ENCODE measurements around the gene JADE2.

Gene JADE2

DNA sequence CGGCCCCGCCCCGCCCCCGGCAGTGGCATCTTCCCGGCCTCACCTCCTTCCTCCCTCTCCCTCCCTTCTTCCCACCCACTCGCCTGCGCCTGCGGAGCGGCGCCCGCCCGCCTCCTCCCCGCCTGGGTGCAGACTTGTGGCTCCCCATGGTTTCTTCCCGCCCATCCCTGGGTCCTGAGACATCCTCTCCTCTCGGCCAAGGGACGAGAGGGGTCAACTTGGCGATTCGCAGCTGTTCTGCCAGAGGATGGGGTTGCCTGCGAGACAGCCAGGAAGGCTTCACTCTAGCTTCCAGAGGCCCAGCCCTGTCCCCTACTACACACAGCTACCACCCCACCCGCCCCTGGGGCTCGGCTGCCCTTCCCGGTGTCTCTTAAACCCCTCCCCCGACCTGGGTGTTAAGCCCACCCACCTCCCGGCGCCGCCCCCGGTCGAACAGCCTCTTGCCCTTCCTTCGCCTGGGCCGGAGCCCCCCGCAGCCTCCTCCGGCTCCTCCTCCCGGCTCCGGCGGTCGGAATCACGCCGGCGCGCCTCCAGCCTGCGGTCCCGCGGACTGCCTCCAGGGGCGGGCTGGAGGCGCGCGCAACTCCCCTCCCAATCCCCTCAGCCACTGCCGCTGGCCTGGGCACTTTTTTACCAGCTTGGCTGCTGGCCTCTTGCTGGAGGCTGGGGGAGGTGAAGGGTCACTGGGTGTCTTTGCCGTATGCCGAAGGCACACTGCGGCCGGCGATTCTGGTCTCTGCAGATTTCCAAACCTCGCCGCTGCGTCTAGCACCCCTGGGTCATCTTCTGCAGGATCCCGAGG, 1.9 kb downstream of the JADE2 start:
- FAIRE-seq (peak; percentile 74), DNase-seq (ENCODE audit: insufficient read length, low spot score) (peak; percentile 88)

GRCh38 chr5:134527961-134528424, 2.5 kb downstream of the JADE2 start:
- FAIRE-seq: no peak
- no peak for DNase-seq (ENCODE audit: insufficient read length, low spot score)

GRCh38 chr5:134528556-134528955, 3.1 kb downstream of the JADE2 start:
- DNase-seq (ENCODE audit: insufficient read length, low spot score): no peak
- no peak for FAIRE-seq

DNA sequence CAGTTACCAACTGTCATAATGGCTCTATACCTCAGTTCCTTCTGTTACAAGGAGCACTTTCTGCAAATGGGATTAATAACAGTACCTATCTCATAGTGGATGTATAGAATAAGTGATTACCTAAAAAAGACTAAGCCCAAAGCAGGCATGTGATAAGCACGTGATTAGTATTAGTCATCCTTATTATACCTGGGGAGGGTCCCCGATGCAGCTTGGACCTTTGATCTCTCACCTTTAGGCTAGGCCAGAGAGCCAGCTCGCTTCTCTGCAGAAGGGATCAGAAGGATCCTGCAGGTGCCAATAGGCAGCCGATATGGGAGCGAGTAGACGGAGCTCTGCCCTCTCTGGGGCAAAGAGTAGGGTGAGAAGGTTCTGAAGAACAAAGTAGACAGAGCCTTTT, 4.0 kb downstream of the JADE2 start:
- FAIRE-seq: no peak
- no peak for DNase-seq (ENCODE audit: insufficient read length, low spot score)

- FAIRE-seq: peak; percentile 38
- no peak for DNase-seq (ENCODE audit: insufficient read length, low spot score)
Observed at GRCh38 chr5:134530301-134531077, 5.0 kb downstream of the JADE2 start.

DNA sequence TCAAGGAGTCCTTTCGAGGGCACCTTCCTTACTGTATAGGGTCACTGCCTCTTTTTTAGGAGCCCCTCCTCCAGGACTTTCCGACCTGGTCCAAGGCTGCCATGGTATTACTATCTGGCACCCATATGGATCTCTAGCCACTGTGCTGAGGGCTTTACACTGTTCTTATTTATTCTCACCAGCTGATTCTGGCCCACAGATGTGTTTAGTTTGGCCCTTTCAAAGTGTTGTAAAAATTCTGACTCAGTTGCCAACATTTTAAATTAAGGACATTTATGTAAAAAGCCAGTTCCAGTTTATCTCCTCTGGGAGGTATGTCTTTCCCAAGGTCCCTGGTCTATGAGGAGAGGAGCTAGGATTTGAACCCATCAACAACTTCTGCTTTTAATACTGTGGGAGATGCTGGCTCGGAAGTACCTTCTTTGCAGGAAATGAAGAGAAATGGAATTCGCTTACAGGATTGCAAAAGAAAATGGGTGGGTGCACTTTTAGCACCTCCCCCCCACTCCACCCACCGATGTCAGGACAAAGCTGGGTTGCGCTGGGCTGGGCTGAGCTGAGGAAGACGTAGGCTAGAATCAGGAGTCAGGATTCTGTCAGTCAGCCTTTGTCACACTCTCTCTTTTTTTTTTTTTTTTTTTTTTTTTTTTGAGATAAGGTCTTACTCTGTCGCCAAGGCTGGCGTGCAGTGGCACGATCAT, 7.8 kb downstream of the JADE2 start:
- no peak for FAIRE-seq
- no peak for DNase-seq (ENCODE audit: insufficient read length, low spot score)

DNA sequence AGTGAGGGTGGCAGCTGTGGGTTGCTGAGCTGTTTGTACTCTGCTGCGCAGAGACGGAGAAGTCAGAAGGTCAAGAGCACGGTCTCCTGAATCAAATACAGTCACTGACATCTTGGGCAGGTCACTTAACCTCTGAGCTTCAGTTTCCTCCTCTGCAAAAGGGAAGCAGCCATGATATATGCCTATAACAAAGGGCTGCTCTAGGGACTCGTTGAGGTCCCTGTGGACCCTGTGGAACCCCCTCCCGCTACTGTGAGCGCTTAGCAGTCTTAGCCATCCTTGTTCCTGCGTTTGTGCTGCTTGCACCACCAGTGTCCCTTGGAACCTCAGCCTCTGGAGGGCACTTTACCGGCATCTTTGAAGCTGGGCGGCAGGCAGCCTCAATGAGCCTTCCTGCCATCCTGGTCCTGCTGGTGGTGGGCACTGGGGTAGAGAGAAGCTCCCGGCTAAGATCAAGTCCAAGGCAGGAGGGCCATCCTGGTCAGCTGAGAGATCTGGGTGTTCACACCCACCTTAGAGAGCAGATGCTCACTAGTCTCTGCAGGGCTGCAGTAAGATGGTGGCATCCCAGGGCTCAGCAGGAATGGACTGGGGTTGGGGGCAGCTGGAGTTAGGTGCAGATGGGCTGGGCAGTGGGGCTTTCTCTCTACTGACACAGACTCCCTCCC, 8.7 kb downstream of the JADE2 start:
- FAIRE-seq: no peak

GRCh38 chr5:134534726-134535110, 9.2 kb downstream of the JADE2 start:
- FAIRE-seq: no peak
- no peak for DNase-seq (ENCODE audit: insufficient read length, low spot score)

More for the DNA sequence above, 8.7 kb downstream of the JADE2 start:
- DNase-seq (ENCODE audit: insufficient read length, low spot score): no peak

DNA sequence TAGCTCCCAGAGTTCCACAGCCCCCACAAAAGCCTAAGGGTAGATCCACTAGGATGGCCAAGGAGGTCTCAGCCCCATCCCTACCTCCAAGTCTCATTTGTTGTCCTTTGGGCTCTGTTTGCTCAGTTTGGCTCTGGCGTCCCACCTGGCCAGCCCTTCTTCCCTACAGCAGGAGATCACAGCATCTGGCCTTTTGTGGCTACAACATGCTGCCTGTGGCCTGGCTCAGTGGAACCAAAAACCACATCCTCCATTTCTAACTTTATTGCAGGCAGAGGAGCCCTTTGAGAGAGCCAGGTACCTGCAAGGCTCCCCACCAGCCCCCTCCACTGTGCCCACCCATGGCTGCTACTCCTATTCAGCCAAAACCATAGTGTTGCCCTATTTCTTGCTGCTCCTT, 11.4 kb downstream of the JADE2 start:
- no peak for DNase-seq (ENCODE audit: insufficient read length, low spot score)
- no peak for FAIRE-seq

- FAIRE-seq (no peak), DNase-seq (ENCODE audit: insufficient read length, low spot score) (no peak)
Observed at GRCh38 chr5:134537297-134537696, 11.8 kb downstream of the JADE2 start.

DNA sequence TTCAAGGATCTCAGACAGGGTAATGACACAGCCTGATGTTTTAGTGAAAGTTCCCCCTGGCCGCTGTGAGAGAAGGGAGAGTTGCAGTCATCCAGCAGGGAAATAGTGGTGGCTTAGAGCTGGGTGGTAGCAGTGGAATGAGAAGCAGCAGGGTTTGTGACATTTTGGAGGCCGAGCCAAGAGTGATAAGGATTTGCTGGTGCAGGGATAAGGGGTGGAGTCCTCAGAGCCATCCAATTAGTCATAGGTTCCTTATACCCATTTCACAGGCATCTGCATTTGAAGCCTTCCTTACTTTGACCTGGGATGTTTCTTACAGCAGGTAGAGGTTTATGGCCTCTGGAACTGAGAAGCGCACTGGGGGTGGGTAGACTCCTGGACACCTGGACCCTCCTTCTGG, 12.8 kb downstream of the JADE2 start:
- DNase-seq (ENCODE audit: insufficient read length, low spot score) (no peak), FAIRE-seq (no peak)

DNA sequence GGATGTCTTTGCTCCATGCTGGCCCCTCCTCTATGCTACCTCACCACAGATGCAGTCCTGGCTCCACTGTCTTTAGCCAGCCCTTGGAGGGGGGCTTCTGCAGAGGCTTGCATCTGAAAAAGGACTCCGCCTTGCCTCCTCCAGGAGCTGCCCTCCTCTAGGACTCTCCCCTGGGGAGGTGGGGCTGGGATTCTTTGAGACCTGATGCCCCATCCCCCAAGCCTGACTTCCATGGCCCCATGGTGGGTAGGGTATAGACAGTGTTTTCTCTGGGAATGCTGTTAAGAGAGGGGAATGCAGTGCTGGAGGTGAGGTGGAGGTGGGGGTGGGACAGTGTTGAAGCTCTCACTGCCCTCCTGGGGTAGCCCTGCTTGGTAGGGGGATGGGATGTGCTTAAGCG, 14.3 kb downstream of the JADE2 start:
- DNase-seq (ENCODE audit: insufficient read length, low spot score): no peak
- no peak for FAIRE-seq

DNA sequence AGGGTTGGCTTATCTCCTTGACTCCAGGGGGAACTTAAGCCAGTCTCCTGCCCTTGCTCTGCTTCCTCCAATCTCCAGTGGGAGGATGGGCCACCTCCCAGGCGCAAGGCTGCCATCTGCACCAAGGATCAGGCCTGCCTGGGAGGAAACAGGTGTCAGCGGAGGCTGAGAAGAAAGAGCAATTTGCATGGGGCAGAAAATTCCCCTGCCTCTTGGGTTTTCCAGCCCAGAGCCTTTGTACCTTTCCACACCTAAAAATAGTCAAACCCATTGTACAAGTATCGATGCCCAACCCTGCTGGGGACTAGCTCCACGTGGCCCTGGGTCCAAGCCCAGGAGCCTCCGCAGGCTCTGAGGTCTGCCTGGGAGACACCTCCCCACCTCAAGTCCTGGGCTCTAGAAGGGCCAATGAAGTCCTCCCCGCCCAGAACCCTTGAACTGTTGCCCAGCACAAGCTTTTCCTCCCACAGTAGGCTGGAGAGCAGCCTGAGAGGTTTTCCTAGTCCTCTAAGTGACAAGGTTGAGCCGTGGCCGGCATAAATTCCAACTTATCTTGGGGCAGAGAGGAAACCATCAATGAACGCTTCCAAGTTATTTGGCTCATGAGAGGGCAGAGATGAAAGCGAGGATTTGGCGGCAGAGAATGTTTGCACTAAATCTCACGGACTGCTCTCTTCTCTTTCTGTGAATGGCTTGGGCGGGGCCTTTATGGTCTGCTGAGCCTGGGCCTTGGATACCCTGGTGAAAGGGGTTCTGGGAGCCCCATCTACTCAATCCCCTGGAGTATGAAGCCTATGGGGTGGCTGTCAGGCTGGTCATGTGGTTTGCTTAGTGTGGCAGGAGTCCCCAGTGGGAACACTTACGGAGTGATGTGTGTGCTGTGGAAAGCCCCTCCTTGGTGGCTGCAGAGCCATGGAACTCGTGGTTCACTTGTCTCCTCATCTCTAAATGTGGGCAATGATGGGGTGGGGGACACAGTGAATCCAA, 15.6 kb downstream of the JADE2 start:
- FAIRE-seq: no peak
- DNase-seq (ENCODE audit: insufficient read length, low spot score): no peak

DNA sequence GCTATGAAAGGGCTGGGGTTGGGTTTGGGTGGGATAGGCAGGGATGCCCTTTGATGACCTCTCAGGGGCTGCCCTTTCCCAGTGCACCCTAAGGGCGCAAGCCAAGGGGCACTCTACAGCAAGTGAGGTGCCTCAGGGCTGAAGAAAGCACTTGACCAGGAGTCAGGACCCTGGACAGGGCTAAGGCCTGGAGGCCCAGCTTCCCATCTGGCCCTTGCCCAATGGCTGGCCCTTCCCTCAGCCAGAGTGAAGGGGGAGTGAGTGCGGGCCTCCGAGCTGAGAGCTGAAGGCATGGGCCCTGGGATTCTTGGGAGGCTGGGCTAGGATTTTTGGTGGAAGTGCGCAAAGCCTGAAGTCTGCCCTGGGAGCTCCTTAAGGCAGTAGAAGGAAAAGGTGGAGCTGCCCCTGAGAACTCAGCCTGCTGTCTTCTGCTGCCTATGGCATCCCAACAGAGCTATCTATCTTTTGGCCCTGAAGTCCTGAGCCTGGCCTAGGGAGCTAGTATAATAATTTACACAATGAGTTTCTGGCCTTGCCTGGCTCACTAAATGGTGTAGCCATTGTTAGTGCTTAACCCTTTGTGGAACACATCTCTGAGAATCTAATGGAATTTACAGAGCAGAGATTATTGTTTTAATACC, 16.4 kb downstream of the JADE2 start:
- no peak for DNase-seq (ENCODE audit: insufficient read length, low spot score)
- no peak for FAIRE-seq

DNA sequence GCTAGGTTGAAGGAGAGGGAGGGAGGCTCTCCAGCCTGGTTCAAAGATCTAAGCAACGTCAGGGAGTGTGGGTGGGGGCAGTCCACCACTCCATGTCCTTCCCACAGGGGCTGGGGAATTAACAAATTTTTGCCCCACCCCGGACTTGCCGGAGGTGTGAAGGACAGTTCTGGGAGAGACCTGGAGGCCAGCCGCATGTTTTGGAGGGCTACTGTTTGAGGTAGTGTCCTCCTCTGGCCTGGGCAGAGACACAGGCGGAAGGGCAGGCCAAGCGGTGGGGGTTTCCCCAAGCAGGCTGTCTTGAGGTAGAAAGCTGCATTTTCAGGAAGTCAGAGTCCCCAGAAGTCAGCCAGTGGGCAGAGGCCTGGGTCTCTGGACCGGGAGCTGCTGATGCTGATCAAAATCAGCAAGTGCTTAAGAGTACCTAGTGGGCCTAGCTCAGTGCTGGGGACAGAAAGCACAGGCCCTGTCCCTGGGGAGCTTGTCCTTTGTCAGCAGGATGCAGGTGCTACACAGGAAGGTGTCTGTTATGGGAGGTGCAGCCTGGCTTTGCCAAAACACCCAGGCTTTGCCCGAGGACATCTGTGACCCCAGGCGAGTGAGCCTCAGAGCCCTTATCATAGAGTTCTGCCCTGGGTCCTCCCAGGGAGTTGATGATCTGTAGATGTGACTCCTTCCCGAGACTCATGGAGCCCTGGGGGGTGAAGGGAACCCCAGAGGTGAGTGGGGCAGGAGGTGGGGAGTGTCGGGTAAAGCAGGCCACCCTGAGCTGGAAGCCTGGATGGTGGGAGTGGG, 18.5 kb downstream of the JADE2 start:
- DNase-seq (ENCODE audit: insufficient read length, low spot score) (no peak), FAIRE-seq (no peak)

GRCh38 chr5:134545070-134545868, 19.8 kb downstream of the JADE2 start:
- no peak for FAIRE-seq
- no peak for DNase-seq (ENCODE audit: insufficient read length, low spot score)

- DNase-seq (ENCODE audit: insufficient read length, low spot score) (no peak), FAIRE-seq (no peak)
Observed at GRCh38 chr5:134547066-134547465, 21.6 kb downstream of the JADE2 start.

- FAIRE-seq: no peak
- DNase-seq (ENCODE audit: insufficient read length, low spot score): no peak
Observed at GRCh38 chr5:134547579-134547978, 22.1 kb downstream of the JADE2 start.
